Breast epithelium (tissue), 3 donors: ENCODE measurements around the gene SURF6.

Experiments used
- POLR2AphosphoS5 ChIP-seq, 3 donors: sonication (generic); formaldehyde crosslinking; IDR thresholded peaks; one replicate each; pipeline ENCODE4 v1.6.1; 2017; ENCODE audit warnings: antibody characterized with exemption in 3 of 3
- TF ChIP-seq, protein P1 (sequence below), 3 donors: fragments of 450-650 bp; IDR thresholded peaks; one replicate each; pipeline ENCODE4 v1.5.1; 2016 to 2017; ENCODE audit warnings: antibody characterized with exemption in 3 of 3, mild to moderate bottlenecking in 3 of 3, moderate library complexity in 3 of 3

DNA sequence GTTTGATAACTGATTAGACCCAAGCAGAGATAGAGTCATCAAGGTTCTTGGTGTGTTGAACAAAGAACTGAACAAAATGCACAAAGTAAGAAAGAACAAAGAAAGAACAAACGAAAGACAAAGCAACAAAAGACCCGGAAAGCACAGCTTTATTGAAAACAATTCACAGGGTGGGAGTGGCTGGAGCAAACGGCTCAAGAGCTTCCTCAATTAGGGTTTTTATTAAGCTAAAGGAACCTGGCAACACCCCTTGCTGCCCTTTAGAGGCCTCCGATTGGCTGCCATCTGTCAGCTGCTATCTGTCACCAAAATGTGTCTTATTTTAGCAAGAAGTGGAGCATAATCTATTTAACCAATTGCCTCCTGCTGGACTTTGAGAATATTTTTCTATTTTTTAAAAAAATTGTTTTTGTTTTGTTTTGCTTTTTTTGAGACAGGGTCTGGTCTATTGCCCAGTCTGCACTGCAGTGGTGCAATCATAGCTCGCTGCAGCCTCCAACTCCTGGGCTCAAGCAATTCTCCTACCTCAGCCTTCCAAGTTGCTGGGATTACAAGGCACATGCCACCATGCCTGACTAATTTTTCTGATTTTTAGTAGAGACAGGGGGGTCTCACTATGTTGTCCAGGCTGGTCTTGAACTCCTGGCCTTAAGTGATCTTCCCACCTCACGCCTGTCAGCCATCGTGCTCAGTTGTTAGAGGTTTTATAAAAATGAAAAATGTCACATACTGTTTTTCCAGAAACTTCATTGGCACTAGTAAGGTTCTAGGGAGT lies 53.3 kb downstream of the SURF6 start:
- TF ChIP-seq, protein P1, sequence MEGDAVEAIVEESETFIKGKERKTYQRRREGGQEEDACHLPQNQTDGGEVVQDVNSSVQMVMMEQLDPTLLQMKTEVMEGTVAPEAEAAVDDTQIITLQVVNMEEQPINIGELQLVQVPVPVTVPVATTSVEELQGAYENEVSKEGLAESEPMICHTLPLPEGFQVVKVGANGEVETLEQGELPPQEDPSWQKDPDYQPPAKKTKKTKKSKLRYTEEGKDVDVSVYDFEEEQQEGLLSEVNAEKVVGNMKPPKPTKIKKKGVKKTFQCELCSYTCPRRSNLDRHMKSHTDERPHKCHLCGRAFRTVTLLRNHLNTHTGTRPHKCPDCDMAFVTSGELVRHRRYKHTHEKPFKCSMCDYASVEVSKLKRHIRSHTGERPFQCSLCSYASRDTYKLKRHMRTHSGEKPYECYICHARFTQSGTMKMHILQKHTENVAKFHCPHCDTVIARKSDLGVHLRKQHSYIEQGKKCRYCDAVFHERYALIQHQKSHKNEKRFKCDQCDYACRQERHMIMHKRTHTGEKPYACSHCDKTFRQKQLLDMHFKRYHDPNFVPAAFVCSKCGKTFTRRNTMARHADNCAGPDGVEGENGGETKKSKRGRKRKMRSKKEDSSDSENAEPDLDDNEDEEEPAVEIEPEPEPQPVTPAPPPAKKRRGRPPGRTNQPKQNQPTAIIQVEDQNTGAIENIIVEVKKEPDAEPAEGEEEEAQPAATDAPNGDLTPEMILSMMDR (IDR thresholded peaks at IDR 0.05) = no peak
- TF ChIP-seq POLR2AphosphoS5 (IDR thresholded peaks at IDR 0.05) = no peak
